Cardiac septum (tissue), 1 donor: ENCODE results near the gene VPS4A. TPM values are rescaled to one million over a fixed set of nuclear protein-coding genes. Genes with fewer than 3 reads are reported as not detected.
A peak's percentile ranks its signal among the peaks of the same experiment; 100 is the strongest.
"Not testable (repeated sequence)": the region's sequence is repeated elsewhere in the genome, so short reads cannot be mapped to it uniquely, and the experiment has no call there.

ENCODE experiments used
- DNase-seq: peaks from one replicate; pipeline ENCODE4 v3.0.0-alpha.2; 2020; ENCODE audit warnings: low spot score
- intact Hi-C: fragments of 100-400 bp; cut with DNase I; formaldehyde crosslinking; loops from one replicate; pipeline ENCODE4 v1.14.0; 2022
- long read RNA-seq: library from polyadenylated mRNA; unstranded; transcript quantifications from one replicate; pipeline ENCODE4 v2.0.0, GENCODE V29; 2021
- total RNA-seq: library from RNA; stranded (reverse); fragmentation: NEBNext Ultra II Directional; extraction: Animal tissue kit (Norgen Biotek cat#: 25700); gene quantifications from one replicate; pipeline ENCODE4 v1.2.1, GENCODE V29; 2021
- donor health status: DM: no; HTN: no; CAD: no.

Gene VPS4A
- 27.1 TPM for total RNA-seq
- long read RNA-seq, full-length matches to known transcripts: 148 of 228 reads
- long read RNA-seq, partial matches to known transcripts: 18 of 228 reads
- long read RNA-seq, other reads (novel, unspliced or antisense): 62 of 228 reads

GRCh38 chr16:69310653-69311532, at the start of gene VPS4A:
Gene VPS4A (plus strand): TSS chr16:69311350. CDS start chr16:69311512, 162 bp downstream.
- peak; percentile 99 for DNase-seq
- intact Hi-C loops: loop anchor here (1.0 to 2.0 kb wide), 2 partner anchors 17 to 28 kb away; partner anchors contain the start of genes COG8 and NIP7

- DNase-seq: no peak
- intact Hi-C loops: no loop called here
These were observed 44.7 kb upstream of the VPS4A start for GRCh38 chr16:69266334-69267063.

GRCh38 chr16:69267633-69268032, 43.5 kb upstream of the VPS4A start:
- no peak for DNase-seq
- intact Hi-C loops: no loop called here

GRCh38 chr16:69270395-69270794, 40.8 kb upstream of the VPS4A start:
- no peak for DNase-seq
- intact Hi-C loops: no loop called here

- DNase-seq: no peak
- intact Hi-C loops: no loop called here
These were observed 40.3 kb upstream of the VPS4A start for GRCh38 chr16:69270831-69271230.

- DNase-seq: no peak
- intact Hi-C loops: no loop called here
These were observed 38.1 kb upstream of the VPS4A start for GRCh38 chr16:69273009-69273408.

- no peak for DNase-seq
- intact Hi-C loops: no loop called here
These were observed 36.4 kb upstream of the VPS4A start for GRCh38 chr16:69274699-69275235.

GRCh38 chr16:69276148-69277115, 34.7 kb upstream of the VPS4A start:
- intact Hi-C loops: no loop called here
- DNase-seq: no peak

- no peak for DNase-seq
- intact Hi-C loops: no loop called here
These were observed 33.7 kb upstream of the VPS4A start for GRCh38 chr16:69277413-69277812.

- intact Hi-C loops: no loop called here
- no peak for DNase-seq
These were observed 27.3 kb upstream of the VPS4A start for GRCh38 chr16:69283851-69284250.

- intact Hi-C loops: no loop called here
- DNase-seq: no peak
These were observed 25.9 kb upstream of the VPS4A start for GRCh38 chr16:69285240-69285639.

- intact Hi-C loops: loop anchor here (1.0 kb wide), 1 partner anchor 137 kb away; no protein-coding TSS in a partner anchor
- DNase-seq: no peak
These were observed 24.0 kb upstream of the VPS4A start for GRCh38 chr16:69286941-69287713.

- DNase-seq, intact Hi-C loops: not testable (repeated sequence)
These were observed 19.5 kb upstream of the VPS4A start for GRCh38 chr16:69291657-69292056.

GRCh38 chr16:69293401-69293800, 17.7 kb upstream of the VPS4A start:
- DNase-seq: no peak
- intact Hi-C loops: no loop called here

GRCh38 chr16:69294051-69294450, 17.1 kb upstream of the VPS4A start:
- no peak for DNase-seq
- intact Hi-C loops: no loop called here

GRCh38 chr16:69296771-69297170, 14.4 kb upstream of the VPS4A start:
- DNase-seq, intact Hi-C loops: not testable (repeated sequence)

- DNase-seq: no peak
- intact Hi-C loops: no loop called here
These were observed 12.9 kb upstream of the VPS4A start for GRCh38 chr16:69298261-69298660.

- DNase-seq: no peak
- intact Hi-C loops: no loop called here
These were observed 10.0 kb upstream of the VPS4A start for GRCh38 chr16:69301187-69301586.
